ENCODE measurements around the gene TUBB4A.

DNA sequence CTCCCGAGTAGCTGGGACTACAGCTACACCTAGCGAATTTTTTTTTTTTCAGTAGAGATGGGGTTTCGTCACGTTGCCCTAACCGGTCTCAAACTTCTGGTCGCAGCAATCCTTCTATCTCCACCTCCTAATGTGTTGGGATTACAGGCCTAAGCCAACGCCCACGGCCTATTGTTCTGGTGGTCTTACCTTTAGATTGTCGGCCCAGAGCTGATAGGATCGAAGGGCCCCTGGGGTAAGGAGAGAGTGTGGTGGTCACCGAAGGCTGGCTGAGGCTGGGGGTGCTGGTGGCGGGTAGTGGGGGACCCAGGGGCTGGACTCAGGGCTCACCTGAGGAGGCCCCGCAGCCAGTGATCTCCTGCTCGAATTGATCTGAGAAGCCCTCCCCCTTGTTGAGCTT, 31.0 kb downstream of the TUBB4A start:
- TF ChIP-seq CTCF (IDR thresholded peaks at IDR 0.05) (no peak), POLR2A (IDR thresholded peaks at IDR 0.05) (no peak)

All from esophagus squamous epithelium (tissue), 4 donors.